Mesenteric fat pad (tissue), 1 donor: ENCODE results near the gene LMX1B. TPM values are rescaled to one million over a fixed set of nuclear protein-coding genes. Genes with fewer than 3 reads are reported as not detected.

Source experiments
- DNase-seq: peaks from one replicate; pipeline ENCODE4 v3.0.0-alpha.2; 2020; ENCODE audit warnings: low spot score
- total RNA-seq: library from RNA; stranded (reverse); fragmentation: NEBNext Ultra II Directional; extraction: Animal tissue kit (Norgen Biotek cat#: 25700); gene quantifications from one replicate; pipeline ENCODE4 v1.2.1, GENCODE V29; 2021
- donor health status: DM: yes; HTN: yes; CAD: no.

The LMX1B gene
- total RNA-seq, 1 donor from 2014 or later = 0.77 TPM

GRCh38 chr9:126693428-126693944, 79.8 kb downstream of the LMX1B start:
- DNase-seq = no peak

- no peak for DNase-seq
These were observed 80.7 kb downstream of the LMX1B start for GRCh38 chr9:126694206-126695081.

- DNase-seq = no peak
These were observed 81.5 kb downstream of the LMX1B start for GRCh38 chr9:126695186-126695585.

DNA sequence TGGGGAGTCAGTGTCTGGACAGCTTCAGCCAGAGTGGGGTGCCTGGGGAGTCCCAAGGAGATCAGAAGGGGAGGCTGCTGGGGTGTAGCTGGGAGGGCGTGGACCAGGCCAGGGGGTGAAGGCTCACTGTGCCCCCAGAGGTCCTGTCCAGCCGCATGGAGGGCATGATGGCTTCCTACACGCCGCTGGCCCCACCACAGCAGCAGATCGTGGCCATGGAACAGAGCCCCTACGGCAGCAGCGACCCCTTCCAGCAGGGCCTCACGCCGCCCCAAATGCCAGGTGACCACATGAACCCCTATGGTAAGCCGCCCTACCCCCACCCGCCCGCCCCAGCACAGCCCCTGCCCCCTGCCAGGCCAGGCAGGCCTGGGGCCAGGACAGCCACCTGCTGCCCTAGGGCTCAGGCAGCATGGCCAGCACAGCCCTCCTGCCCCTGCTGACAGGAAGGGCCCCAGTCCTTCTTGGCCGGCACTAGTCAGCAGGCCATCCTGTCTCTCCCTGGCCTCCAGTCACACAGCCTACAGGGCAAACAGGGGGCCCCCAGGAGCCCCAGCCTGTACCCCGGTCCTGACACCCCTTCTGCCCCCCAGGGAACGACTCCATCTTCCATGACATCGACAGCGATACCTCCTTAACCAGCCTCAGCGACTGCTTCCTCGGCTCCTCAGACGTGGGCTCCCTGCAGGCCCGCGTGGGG, 82.1 kb downstream of the LMX1B start:
- DNase-seq = no peak

GRCh38 chr9:126696401-126697145, 82.8 kb downstream of the LMX1B start:
- DNase-seq = no peak

DNA sequence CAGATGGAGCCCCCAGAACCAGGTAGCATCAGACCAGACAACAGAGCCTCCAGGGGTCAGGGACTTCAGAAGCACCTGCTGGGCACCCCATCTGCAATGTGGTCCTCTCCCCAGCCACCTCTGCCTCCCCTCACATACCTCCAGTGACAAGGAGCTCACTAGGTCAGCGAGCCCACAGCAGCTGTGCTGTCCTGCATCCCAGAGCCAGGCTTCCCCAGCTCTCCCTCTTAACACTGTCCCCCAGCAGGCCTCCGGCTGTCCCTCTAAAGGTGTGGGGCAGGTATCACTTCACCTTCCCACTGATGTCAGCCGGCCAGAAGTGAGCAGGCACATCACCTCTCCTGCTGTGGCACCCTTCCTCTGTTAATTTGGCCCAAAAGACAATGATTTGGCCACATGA, 83.6 kb downstream of the LMX1B start:
- no peak for DNase-seq

DNA sequence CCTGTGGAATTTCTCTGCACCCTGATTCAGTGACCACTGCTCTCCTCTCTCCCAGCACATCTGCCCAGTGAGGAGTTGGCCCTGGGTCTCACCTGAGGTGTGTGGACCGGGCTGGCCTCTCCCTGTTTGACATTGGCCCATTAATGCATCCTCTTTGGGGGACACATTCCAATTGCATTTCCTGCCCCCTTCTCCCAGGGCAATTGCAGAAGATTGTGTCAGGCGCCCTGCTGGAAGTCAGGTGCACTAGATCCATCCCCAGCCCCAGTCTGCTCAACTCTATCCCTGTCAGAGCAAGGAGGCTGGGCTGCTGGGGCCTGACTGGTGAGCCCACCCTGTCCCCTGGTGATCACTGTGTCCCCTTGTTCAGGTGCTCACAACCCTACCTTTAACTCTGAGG, 84.5 kb downstream of the LMX1B start:
- DNase-seq = no peak

GRCh38 chr9:126698756-126699155, 85.0 kb downstream of the LMX1B start:
- no peak for DNase-seq

DNA sequence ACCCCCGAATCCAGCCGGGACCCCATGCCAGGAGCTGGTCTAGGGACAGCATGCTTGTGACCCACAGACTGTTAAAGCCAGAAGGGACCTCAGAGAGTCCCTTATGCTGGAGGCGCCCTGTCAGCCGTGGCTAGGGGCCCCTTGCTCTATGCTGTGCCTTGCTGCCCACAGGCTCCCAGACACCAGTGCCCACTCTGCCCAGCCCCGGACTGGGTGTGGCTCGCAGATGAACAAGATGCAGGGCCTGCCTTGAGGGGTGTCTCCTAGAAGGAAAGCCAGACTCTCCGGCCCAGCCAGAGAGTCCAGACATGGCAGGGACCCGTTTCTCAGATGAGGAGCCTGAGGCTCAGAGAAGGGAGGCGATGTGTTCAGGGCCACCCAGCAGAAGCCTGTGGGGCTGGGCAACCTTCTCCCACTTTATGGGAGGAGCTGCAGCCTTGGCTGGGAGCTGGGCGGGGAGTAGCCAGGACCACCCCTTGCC, 85.7 kb downstream of the LMX1B start:
- DNase-seq = no peak

GRCh38 chr9:126700296-126700695, 86.6 kb downstream of the LMX1B start:
- DNase-seq = no peak

DNA sequence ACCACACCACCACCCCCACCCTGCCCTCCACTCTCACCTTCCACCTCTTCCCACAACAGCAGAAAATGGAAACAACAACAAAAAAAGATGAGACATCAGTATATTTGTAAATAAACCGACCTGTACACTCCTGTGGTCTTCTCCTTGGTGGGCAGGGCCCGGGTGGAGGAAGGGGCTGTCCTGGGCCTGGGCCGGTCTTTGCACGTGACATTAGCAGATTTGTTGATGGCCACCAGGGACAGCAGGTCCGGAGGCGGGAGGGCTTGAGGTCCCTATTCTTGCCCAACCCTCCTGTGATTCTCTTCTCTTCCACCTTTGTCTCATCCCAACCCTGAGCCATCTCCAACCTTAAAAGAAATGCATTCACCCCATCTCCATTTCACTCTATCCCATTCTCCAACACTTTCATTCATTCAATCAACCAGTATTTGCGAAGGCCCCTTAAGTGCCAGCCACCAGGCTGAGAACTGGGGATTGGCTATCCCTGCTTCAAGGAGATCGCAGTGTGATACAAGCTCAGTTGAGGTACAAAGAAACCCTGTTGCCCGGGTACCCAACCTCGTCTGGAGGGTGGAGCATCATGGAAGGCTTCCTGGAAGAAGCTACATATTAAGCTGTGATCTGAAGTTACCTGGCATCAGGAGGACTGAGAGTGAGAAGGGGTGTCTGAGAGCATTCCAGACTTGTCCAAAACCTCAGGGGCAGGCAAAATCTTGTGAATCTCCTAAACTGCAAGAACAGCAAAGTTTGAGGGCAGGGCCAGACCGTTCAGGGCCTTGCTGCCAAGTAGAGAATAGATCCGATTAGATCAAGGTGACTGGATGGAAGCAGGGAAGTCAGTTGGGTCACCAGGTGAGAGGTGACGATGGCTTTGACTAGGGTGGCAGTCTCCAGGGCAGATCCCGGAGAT, 87.4 kb downstream of the LMX1B start:
- DNase-seq = peak; percentile 60

- DNase-seq = peak; percentile 62
These were observed 88.0 kb downstream of the LMX1B start for GRCh38 chr9:126701813-126702140.

GRCh38 chr9:126702151-126703001, 88.6 kb downstream of the LMX1B start:
- peak; percentile 86 for DNase-seq

- peak; percentile 59 for DNase-seq
These were observed 89.5 kb downstream of the LMX1B start for GRCh38 chr9:126703002-126703865.

DNA sequence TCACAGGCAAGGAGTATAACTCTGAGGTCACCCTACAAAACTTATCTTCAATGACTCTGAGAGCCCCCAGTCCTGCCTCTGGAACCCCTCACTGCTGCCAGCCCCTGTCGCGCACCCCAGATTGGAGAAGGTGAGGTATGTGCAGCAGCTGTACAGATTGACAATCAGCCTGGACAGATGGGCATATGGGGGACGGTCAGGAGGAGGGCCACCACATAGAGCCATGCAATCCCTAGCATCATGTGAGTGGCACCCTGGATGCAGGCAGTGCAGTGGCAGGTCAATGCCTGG, 90.1 kb downstream of the LMX1B start:
- peak; percentile 53 for DNase-seq

DNA sequence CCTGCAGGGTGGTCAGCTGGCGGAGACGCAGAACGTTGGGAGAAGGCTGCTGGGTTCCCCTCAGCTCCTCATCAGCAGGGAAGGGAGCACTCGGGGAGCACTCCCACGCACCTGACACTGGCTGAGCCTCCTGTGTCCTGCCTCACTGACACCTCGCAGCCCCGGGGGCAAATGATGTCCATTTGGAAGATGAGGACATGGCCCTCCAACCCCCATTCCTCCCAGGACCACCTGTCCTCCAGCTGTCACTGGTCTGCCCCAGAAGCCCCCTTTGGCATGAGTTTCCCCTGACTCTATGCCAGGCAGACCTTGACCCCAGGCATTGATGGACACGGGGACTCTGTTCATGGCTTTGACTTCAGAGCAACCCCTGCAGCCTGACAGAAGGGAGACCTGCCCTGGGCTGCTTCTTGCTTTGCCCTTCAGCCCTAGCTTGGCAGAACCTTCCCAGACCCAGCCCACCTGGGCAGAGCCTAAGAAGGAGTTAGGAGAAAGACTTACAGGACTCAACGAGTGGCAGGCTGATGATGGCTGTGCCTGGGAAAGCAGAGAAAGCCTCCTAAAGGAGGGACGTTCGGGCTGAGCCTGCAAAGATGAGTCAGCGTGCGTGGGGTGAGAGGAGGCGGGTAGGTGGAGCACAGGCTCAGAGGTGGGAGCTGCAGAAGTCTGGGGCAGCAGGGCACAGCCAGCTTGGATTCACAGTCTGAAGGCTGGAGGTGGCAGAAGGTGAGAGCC, 90.6 kb downstream of the LMX1B start:
- peak; percentile 65 for DNase-seq

DNA sequence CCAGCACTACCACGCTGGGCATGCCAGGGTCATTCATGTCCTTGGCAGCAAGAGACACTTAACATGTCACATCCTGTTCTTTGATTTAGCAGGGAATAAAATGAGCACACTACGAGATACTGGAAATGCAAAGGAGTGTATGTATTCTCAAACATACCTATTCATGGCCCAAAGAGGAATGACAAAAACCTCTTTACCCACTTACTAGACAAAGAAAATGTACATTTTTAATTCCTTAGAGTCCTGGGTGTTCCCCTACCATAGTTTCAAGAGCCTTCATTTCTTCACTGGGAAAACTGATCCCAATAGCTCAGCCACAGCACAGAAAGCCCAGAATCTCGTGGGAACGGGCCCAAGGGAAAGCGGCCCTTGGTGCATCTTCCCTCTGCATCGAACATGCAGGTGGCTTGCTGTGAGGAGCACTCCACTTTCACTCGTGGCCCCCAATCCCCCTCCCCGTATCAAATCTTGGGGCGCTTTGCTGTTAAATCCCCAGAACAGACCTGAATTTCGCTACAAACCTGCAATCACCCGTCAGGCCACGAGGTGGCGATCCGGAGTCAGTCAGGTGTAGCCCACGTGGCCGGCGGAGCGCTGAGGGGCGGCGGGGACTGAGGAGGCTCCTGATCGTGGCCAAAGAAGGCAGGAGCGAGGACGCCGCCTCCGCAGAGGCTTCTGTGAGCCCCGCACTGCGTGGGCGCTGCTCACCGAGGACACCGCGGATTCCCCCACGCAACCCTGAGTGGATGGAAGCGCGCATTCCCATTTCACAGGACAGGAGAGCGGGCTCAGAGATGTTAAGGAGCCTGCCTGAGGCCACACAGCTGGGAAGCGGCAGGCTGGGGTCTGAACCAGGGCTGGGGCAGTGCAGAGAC, 91.4 kb downstream of the LMX1B start:
- DNase-seq = peak; percentile 92
